ENCODE data around the gene ASPM. TPM values are rescaled to one million over a fixed set of nuclear protein-coding genes. Genes with fewer than 3 reads are reported as not detected.
A peak's percentile ranks its signal among the peaks of the same experiment; 100 is the strongest.
"Not testable (repeated sequence)": the region's sequence is repeated elsewhere in the genome, so short reads cannot be mapped to it uniquely, and the experiment has no call there.

ASPM gene
- polyA plus RNA-seq, 1 of the 3 experiments (the other 2 are of a cell fraction): 3.0 TPM

- Histone ChIP-seq H3K27ac (ENCODE audit: low read depth in 2 of 2, low read length in 1 of 2) (no peak overlapping the region), H3F3A (replicated peaks; ENCODE audit: insufficient read depth) (peaks cover 11% of the 10 kb centered on the region), H3K4me3 (ENCODE audit: low read depth in 2 of 2, low read length in 1 of 2) (no peak overlapping the region), H3K9ac (no peak overlapping the region), H4K20me1 (ENCODE audit: insufficient read depth) (no peaks in the 10 kb centered on the region), H3K9me2 (no peaks in the 10 kb centered on the region), H3K79me2 (ENCODE audit: insufficient read depth) (0 out of 2 replicates have a peak, but pooled peaks cover 4% of the 10 kb centered on the region), H3K9me3 (no peaks in the 10 kb centered on the region), H3K4me1 (ENCODE audit: control insufficient read depth in 1 of 2, insufficient read depth in 2 of 2, low read depth in 1 of 2, low read length in 1 of 2) (no peaks in the 10 kb centered on the region; a peak in 2 of 4 replicates), H3K4me2 (no peak overlapping the region), H3K27me3 (ENCODE audit: insufficient read depth) (no peaks in the 10 kb centered on the region), H3K36me3 (replicated peaks in 1 of 2; ENCODE audit: control insufficient read depth in 1 of 2, insufficient read depth in 2 of 2, low read length in 1 of 2) (peaks cover 34 to 39% of the 10 kb centered on the region in 2 experiments), H2AFZ (ENCODE audit: low read depth) (peak overlapping the region; percentile 44)
- TF ChIP-seq FOXM1 (IDR thresholded peaks at IDR 0.05; ENCODE audit: low read depth) (no peak), SIN3A (IDR thresholded peaks at IDR 0.05; ENCODE audit: borderline replicate concordance, low read depth, low read length) (no peak), IRF3 (IDR thresholded peaks at IDR 0.05; ENCODE audit: low read depth, low read length) (no peak), MXI1 (IDR thresholded peaks at IDR 0.05; ENCODE audit: low read depth, low read length) (no peak), MEF2A (IDR thresholded peaks at IDR 0.05; ENCODE audit: borderline replicate concordance, low read depth) (no peak), JUND (IDR thresholded peaks at IDR 0.05) (no peak), TEAD4 (IDR thresholded peaks at IDR 0.05; ENCODE audit: borderline replicate concordance, insufficient read depth) (no peak)
- 95% methylated on average over 3 of the region's 3 CpGs for WGBS (ENCODE audit: low lambda C conversion rate)
- POLR2A ChIA-PET: no interaction called here
- CTCF ChIA-PET: interaction anchor here (1.0 kb wide), 1 partner anchor 79 kb away, joined by 3 read pairs; no protein-coding TSS in a partner anchor
- DNase-seq: no peak
Measured at GRCh38 chr1:197100677-197101076, 45.8 kb downstream of the ASPM start.

GRCh38 chr1:197099444-197099843 is 47.0 kb downstream of the ASPM start:
- no peaks in the 10 kb centered on the region for H3K9me3 ChIP-seq
- ChIA-PET CTCF (no interaction called here), POLR2A (no interaction called here)
- H4K20me1 ChIP-seq (ENCODE audit: insufficient read depth): no peaks in the 10 kb centered on the region
- peaks cover 17% of the 10 kb centered on the region for H3F3A ChIP-seq (replicated peaks; ENCODE audit: insufficient read depth)
- no peak for DNase-seq
- H3K4me3 ChIP-seq (ENCODE audit: low read depth in 2 of 2, low read length in 1 of 2): no peak overlapping the region
- TF ChIP-seq YY1 (IDR thresholded peaks at IDR 0.05; ENCODE audit: low read depth) (no peak), FOSL2 (IDR thresholded peaks at IDR 0.05; ENCODE audit: borderline replicate concordance, low read depth) (no peak), MXI1 (IDR thresholded peaks at IDR 0.05; ENCODE audit: low read depth, low read length) (no peak), USF1 (IDR thresholded peaks at IDR 0.05; ENCODE audit: borderline replicate concordance, low read depth) (no peak), EP300 (IDR thresholded peaks at IDR 0.05; ENCODE audit: borderline replicate concordance in 1 of 2, low read depth in 1 of 2, low read length in 1 of 2) (no peak), RAD21 (IDR thresholded peaks at IDR 0.05; ENCODE audit: low read length) (no peak), SIN3A (IDR thresholded peaks at IDR 0.05; ENCODE audit: borderline replicate concordance, low read depth, low read length) (no peak), NRF1 (IDR thresholded peaks at IDR 0.05; ENCODE audit: low read depth, low read length) (no peak), FOXM1 (IDR thresholded peaks at IDR 0.05; ENCODE audit: low read depth) (no peak), FOXJ3 (CRISPR knock-in tag; IDR thresholded peaks at IDR 0.05) (no peak)
- no peak overlapping the region for H3K4me2 ChIP-seq
- no peak overlapping the region for H3K27ac ChIP-seq (ENCODE audit: low read depth in 2 of 2, low read length in 1 of 2)
- no peak overlapping the region for H3K9ac ChIP-seq
- no peak overlapping the region for H2AFZ ChIP-seq (ENCODE audit: low read depth)
- H3K9me2 ChIP-seq: no peaks in the 10 kb centered on the region
- H3K36me3 ChIP-seq (replicated peaks in 1 of 2; ENCODE audit: control insufficient read depth in 1 of 2, insufficient read depth in 2 of 2, low read length in 1 of 2): peaks cover 26 to 34% of the 10 kb centered on the region in 2 experiments
- no peaks in the 10 kb centered on the region; a peak in 2 of 4 replicates for H3K4me1 ChIP-seq (ENCODE audit: control insufficient read depth in 1 of 2, insufficient read depth in 2 of 2, low read depth in 1 of 2, low read length in 1 of 2)
- H3K79me2 ChIP-seq (ENCODE audit: insufficient read depth): 0 out of 2 replicates have a peak, but pooled peaks cover 4% of the 10 kb centered on the region
- H3K27me3 ChIP-seq (ENCODE audit: insufficient read depth): no peaks in the 10 kb centered on the region

- H3K9me3 ChIP-seq; H3K9me2 ChIP-seq; H3K4me3 ChIP-seq (ENCODE audit: low read depth in 2 of 2, low read length in 1 of 2); H3K4me2 ChIP-seq; POLR2A ChIA-PET; H3K79me2 ChIP-seq (ENCODE audit: insufficient read depth); H2AFZ ChIP-seq (ENCODE audit: low read depth); H3K27me3 ChIP-seq (ENCODE audit: insufficient read depth); H3K9ac ChIP-seq; H3K4me1 ChIP-seq (ENCODE audit: control insufficient read depth in 1 of 2, insufficient read depth in 2 of 2, low read depth in 1 of 2, low read length in 1 of 2); DNase-seq; H3K27ac ChIP-seq (ENCODE audit: low read depth in 2 of 2, low read length in 1 of 2); H4K20me1 ChIP-seq (ENCODE audit: insufficient read depth): not testable (repeated sequence)
- peaks cover 30 to 31% of the 10 kb centered on the region in 2 experiments for H3K36me3 ChIP-seq (replicated peaks in 1 of 2; ENCODE audit: control insufficient read depth in 1 of 2, insufficient read depth in 2 of 2, low read length in 1 of 2)
- CTCF ChIA-PET: interaction anchor here (0.6 kb wide), 1 partner anchor 331 kb away, joined by 3 read pairs; no protein-coding TSS in a partner anchor
- peaks cover 17% of the 10 kb centered on the region for H3F3A ChIP-seq (replicated peaks; ENCODE audit: insufficient read depth)
- WGBS (ENCODE audit: low lambda C conversion rate): 94% methylated on average over 2 of the region's 2 CpGs
Measured at GRCh38 chr1:197096971-197097370, 49.5 kb downstream of the ASPM start.
